HG03521 (cell line): ENCODE results near the gene EEIG1.
A peak's percentile ranks its signal among the peaks of the same experiment; 100 is the strongest.
"Not testable (repeated sequence)": the region's sequence is repeated elsewhere in the genome, so short reads cannot be mapped to it uniquely, and the experiment has no call there.

Experiments used
- ATAC-seq: cut with Tn5 transposase; IDR thresholded peaks from one replicate; pipeline ENCODE4 v1.9.1; 2021; ENCODE audit warnings: mild to moderate bottlenecking, moderate library complexity; ENCODE audit not compliant: unreplicated experiment

Gene EEIG1

DNA sequence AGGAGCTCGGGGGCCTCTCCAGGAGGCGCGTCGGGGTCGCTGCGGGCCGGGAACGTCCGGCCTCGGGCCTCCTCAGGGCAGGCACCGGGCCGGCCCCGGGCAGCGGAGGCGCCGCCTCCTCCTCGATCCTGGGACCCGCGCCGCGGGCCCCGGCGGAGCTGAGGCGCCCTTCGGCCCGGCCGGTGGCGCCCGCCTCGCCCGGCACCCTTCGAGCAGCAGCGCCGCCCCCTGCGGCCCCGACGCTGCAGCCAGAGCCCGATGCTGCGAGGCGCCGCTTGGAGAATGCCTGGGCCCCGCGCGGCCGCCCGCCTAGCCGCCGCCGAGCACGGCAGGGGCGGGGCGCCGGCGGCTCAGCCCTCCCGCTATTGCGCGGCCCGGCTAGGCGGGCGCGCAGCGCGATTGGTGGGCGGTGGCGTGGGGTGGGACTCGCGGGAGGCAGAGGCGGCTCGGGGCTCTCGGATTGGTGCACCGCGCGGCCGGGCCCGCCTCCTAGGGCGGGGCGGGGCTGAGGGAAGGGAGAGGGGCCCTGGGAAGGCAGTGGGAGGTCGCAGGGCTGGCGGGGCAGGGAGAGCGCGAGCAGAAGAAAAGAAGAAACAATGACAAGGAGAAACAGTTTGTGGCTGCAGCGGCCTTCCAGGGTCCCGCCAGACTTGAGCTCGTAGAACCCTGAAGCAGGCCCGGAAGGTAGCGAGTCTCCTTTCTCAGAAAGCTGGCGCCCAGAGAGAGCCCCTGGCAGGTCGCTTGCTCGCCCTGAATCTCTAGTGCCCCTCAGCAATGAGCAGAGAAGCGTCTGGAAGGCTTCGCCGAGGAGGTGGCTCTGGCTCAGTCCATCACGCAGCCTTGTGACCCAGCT, at the start of gene EEIG1:
EEIG1 (minus strand) TSS at position 284 of the 853 bp plus-strand sequence. CDS start 852 bp downstream, outside the sequence.
- peak; percentile 79 for ATAC-seq

DNA sequence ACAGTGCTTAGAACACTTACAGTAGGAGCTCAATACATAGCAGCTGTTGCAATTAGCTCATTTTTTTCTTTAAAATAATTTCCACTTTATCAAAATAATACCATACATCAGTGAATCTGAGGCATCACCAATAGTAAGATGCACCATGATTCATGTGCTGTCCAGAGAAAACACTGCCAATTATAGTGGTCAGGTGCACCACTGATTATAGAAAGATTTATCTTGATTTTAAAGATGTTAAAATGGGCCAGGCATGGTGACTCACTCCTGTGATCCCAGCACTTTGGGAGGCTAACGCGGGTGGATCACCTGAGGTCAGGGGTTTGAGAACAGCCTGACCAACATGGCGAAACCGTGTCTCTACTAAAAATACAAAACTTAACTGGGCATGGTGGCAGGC, 46.9 kb upstream of the EEIG1 start:
- no peak for ATAC-seq

GRCh38 chr9:128026773-128027541, 46.2 kb upstream of the EEIG1 start:
- ATAC-seq, result no peak

DNA sequence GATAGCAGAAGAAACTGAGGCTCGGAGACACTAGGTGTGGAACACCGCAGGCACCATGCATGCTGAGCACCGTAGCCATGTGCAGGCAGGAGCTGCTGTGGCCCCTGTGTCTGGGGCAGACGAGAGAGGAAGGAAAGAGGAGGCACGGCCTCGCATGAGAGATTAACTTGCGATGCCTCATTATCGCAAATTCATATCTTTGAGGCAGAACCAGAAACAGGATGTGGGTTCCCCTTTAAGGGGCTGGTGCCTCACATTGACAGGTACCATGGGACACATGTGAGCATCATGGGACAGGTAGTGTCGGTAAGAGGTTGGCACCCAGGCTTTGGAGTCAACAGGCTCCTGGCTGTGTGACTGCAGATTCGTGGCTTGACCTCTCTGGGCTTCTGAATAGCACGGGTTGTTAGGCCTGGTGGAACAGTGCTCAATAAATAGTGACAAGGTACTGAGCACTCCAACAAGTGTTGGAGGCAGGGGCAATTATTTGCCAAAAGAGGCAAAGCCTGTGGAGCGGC, 45.5 kb upstream of the EEIG1 start:
- peak; percentile 45 for ATAC-seq

DNA sequence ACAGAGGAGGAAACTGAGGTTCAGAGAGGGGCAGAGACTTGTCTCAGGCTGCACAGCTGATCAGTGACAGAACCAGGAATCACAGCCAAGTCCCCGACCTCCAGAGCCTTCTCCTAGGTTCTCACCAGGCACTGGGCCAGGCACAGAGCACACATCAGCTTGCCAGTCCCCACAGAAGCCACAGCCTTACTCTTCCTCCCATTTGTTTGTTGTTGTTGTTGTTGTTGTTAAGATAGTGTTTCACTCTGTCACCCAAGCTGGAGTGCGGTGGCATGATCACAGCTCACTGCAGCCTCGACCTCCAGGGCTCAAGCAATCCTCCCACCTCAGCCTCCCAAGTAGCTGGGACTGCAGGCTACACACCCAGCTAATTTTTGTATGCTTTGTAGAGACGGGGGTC, 44.9 kb upstream of the EEIG1 start:
- ATAC-seq, result no peak

DNA sequence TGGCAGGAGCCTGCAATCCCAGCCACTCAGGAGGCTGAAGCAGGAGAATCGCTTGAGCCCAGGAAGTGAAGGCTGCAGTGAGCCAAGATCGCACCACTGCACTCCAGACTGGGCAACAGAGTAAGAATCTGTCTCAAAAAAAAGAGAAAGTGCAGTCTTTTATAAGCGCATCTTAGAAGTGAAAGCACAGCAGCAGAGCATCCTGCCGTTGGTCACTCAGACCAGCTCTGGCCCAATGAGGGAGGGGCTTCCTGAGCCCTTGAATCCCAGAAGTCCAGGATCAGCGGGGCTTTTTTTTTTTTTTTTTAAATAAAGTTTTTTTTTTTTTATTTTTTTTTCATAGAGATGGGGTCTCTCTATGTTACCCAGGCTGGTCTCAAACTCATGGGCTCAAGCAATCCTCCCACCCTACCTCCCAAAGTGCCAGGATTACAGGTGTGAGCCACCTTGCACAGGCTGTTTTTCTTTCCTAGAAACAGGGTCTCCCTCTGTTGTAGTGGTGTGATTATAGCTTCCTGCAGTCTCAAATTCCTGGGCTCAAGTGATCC, 44.0 kb upstream of the EEIG1 start:
- ATAC-seq, result no peak

- not testable (repeated sequence) for ATAC-seq
Observed at GRCh38 chr9:128023671-128024070, 42.9 kb upstream of the EEIG1 start.

GRCh38 chr9:128022886-128023285, 42.1 kb upstream of the EEIG1 start:
- ATAC-seq, result no peak

GRCh38 chr9:128021098-128021497, 40.3 kb upstream of the EEIG1 start:
- no peak for ATAC-seq

- no peak for ATAC-seq
Observed at GRCh38 chr9:128020692-128021091, 39.9 kb upstream of the EEIG1 start.

- ATAC-seq, result no peak
Observed at GRCh38 chr9:128015696-128016095, 34.9 kb upstream of the EEIG1 start.

- ATAC-seq, result no peak
Observed at GRCh38 chr9:128011071-128011817, 30.5 kb upstream of the EEIG1 start.

GRCh38 chr9:128009639-128010038, 28.9 kb upstream of the EEIG1 start:
- ATAC-seq, result no peak

DNA sequence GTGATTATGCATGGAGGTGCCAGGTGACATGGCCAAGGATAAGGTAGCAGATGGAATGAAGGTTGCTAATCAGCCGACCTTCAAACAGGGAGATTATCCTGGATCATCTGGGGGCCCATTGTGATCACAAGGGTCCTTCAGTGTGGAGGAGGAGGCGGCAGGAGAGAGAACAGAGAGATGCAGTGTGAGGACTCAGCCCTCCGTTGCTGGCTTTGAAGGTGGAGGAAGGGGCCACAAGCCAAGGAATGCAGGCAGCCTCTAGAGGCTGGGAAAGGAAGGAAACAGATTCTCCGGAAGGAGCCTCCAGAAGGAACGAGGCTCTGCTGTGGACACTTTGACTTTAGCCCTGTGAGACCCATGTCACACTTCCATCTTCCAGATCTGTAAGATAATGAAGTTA, 27.4 kb upstream of the EEIG1 start:
- ATAC-seq, result no peak

DNA sequence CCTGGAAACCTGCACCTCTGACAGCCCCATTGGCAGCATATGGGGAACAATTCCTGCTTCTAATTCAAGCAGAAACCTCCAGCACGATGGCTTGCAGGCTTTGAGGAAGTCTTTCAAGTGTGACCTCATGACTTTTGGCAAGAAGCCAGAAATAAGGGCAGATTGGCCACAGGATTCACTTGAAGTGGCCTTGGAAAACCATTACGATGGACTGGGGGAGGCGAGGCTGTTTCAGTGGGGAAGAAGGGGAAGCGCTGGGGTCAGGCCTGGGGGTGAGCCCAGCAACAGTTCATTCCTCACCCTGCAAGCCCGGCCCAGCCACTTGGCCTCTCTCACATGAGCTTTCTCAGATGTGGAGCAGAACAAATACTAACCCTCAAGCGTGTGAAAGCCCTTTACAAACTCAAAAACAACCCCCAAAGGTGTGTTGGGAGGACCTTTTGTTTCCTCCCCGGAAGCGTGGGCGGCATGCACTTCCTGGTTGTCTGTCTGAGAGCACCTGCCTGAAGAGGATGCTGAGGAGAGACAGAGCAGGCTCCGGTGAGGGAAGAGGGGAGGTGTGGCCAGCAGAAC, 26.9 kb upstream of the EEIG1 start:
- ATAC-seq, result peak; percentile 68

- ATAC-seq, result no peak
Observed at GRCh38 chr9:128006332-128006996, 25.7 kb upstream of the EEIG1 start.

DNA sequence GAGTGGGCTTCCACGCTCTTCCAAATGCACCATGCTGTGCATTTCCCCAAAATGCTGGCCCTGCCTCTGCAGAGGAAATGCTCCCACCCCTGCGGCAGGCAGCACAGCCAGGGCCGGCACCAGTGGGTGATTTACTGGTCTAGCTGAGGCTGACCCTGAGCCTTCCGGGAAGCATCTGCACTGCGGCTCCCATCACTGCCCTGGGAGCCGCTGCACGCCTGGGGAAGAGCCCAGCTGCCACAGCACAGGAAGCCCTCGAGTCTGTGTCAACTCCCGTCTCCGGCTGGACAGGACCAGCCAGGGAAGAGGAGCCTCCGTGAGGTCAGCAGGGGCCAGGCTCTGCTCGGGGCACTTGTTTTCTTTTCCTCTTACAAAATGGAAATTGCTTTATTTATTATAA, 25.1 kb upstream of the EEIG1 start:
- ATAC-seq, result no peak

- ATAC-seq, result no peak
Observed at GRCh38 chr9:128003966-128004604, 23.3 kb upstream of the EEIG1 start.

DNA sequence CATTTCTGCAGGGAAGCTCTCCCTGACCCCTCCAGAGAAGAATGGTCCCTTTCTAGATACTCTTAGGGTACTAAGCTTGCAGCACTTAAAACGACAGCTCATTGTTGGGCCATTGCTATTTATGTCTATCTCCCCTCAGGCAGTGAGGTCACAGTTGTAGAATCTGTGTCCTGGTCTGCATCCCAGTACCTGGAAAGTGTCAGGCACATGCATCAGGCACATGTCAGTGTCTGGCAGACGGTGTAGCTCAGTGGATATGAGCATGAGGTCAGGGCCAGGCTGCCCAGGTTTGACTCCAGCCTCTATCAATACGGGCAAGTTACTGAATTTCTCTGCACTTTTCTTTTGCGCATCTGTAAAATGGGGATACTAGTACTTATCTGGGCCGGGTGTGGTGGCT, 22.2 kb upstream of the EEIG1 start:
- ATAC-seq, result no peak
